ENCODE data around the gene FBXO47. TPM values are rescaled to one million over a fixed set of nuclear protein-coding genes. Genes with fewer than 3 reads are reported as not detected.
A peak's percentile ranks its signal among the peaks of the same experiment; 100 is the strongest.

FBXO47 gene
- total RNA-seq, 1 donor from 2014 or later = not detected

DNA sequence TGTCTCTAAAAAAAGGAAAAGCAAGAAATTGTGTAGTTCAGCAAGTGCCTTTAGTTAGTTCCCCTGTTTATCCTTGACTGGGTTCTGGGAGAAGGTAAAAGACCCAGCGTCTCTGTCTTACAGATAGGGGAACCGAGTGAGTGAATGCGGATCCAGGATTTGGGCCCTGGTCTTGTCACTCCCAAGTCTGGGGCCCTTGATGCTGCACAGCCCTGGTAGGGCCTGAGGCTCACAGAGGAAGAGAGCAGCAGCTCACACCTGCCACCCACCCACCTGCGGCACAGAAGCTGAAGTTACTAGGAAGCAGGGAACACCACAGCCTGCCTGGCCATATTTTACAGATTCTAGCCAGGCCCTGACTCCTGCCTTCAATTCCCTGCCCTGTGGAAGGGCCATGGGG lies 75.1 kb downstream of the FBXO47 start:
- ATAC-seq (ENCODE audit: low read depth) (peak; percentile 45), DNase-seq (no peak)
- Mint-ChIP-seq H3K4me3 (no peak overlapping the region), H3K36me3 (ENCODE audit: low read depth) (peaks cover 75% of the 10 kb centered on the region), H3K27me3 (no peaks in the 10 kb centered on the region), H3K4me1 (peaks cover 16% of the 10 kb centered on the region), H3K9me3 (no peaks in the 10 kb centered on the region), H3K27ac (peak overlapping the region; percentile 77)
- POLR2A ChIA-PET = interaction anchor here (0.5 to 1.6 kb wide), 5 partner anchors 10 to 39 kb away, joined by 3 to 7 read pairs (median 6); partner anchors contain the start of gene RPL23
- CTCF ChIA-PET = interaction anchor here (1.2 kb wide), 1 partner anchor 22 kb away, joined by 4 read pairs; the partner anchor contains the start of gene LASP1
- intact Hi-C loops (cut with micrococcal nuclease) = no loop called here
- TF ChIP-seq, protein P1, sequence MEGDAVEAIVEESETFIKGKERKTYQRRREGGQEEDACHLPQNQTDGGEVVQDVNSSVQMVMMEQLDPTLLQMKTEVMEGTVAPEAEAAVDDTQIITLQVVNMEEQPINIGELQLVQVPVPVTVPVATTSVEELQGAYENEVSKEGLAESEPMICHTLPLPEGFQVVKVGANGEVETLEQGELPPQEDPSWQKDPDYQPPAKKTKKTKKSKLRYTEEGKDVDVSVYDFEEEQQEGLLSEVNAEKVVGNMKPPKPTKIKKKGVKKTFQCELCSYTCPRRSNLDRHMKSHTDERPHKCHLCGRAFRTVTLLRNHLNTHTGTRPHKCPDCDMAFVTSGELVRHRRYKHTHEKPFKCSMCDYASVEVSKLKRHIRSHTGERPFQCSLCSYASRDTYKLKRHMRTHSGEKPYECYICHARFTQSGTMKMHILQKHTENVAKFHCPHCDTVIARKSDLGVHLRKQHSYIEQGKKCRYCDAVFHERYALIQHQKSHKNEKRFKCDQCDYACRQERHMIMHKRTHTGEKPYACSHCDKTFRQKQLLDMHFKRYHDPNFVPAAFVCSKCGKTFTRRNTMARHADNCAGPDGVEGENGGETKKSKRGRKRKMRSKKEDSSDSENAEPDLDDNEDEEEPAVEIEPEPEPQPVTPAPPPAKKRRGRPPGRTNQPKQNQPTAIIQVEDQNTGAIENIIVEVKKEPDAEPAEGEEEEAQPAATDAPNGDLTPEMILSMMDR (IDR thresholded peaks at IDR 0.05) = no peak

DNA sequence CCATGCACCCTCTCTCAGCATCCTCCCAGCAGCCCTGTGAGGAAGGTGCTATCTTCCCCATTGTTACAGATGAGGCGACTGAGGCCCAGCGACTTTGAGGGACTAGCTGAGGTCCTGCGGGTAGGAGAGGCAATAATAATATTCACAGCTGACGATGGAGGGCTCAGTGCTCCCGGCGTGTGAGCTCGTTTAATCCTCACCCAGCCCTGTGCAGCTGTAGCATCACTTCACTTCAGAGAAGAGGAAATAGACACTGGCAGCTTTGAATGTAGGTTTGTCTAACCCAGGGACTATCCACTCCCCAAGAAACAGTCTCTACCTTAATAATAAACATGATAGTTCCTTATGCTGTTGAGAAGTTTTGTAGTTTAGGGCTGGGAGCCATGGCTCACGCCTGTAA lies 75.8 kb downstream of the FBXO47 start:
- CTCF ChIA-PET = interaction anchor here (1.2 kb wide), 1 partner anchor 22 kb away, joined by 4 read pairs; the partner anchor contains the start of gene LASP1
- Mint-ChIP-seq H3K27me3 (no peaks in the 10 kb centered on the region), H3K36me3 (ENCODE audit: low read depth) (peaks cover 77% of the 10 kb centered on the region), H3K4me3 (no peak overlapping the region), H3K9me3 (no peaks in the 10 kb centered on the region), H3K27ac (peak overlapping the region; percentile 77), H3K4me1 (peaks cover 18% of the 10 kb centered on the region)
- DNase-seq (no peak), ATAC-seq (ENCODE audit: low read depth) (peak; percentile 40)
- TF ChIP-seq, protein P1 (IDR thresholded peaks at IDR 0.05) = no peak
- POLR2A ChIA-PET = interaction anchor here (0.5 to 1.6 kb wide), 7 partner anchors 11 to 309 kb away, joined by 3 to 7 read pairs (median 6); partner anchors contain the start of genes LASP1, RPL19 and RPL23
- intact Hi-C loops (cut with micrococcal nuclease) = no loop called here

DNA sequence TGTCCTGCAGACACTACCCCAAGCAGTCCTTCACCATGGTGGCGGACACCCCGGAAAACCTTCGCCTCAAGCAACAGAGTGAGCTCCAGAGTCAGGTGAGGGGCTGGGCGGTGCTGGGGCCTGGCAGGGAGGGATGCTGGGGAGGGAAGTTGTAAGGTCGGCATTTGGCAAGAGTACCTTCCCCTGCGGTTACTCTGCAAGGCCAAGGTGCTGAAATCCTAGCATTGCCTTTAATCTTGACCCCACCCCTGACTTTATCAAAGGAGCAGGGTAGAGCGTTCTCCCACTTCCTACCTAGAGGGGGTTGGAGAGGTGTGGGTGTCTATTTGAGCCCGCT lies 76.8 kb downstream of the FBXO47 start:
- TF ChIP-seq, protein P1 (IDR thresholded peaks at IDR 0.05) = no peak
- ATAC-seq (ENCODE audit: low read depth) = no peak
- H3K27me3 Mint-ChIP-seq = no peaks in the 10 kb centered on the region
- no peak overlapping the region for H3K27ac Mint-ChIP-seq
- ChIA-PET POLR2A (no interaction called here), CTCF (no interaction called here)
- no peak for DNase-seq
- intact Hi-C loops (cut with micrococcal nuclease) = no loop called here
- no peak overlapping the region for H3K4me3 Mint-ChIP-seq
- peaks cover 28% of the 10 kb centered on the region for H3K4me1 Mint-ChIP-seq
- H3K36me3 Mint-ChIP-seq (ENCODE audit: low read depth) = peaks cover 77% of the 10 kb centered on the region
- no peaks in the 10 kb centered on the region for H3K9me3 Mint-ChIP-seq

DNA sequence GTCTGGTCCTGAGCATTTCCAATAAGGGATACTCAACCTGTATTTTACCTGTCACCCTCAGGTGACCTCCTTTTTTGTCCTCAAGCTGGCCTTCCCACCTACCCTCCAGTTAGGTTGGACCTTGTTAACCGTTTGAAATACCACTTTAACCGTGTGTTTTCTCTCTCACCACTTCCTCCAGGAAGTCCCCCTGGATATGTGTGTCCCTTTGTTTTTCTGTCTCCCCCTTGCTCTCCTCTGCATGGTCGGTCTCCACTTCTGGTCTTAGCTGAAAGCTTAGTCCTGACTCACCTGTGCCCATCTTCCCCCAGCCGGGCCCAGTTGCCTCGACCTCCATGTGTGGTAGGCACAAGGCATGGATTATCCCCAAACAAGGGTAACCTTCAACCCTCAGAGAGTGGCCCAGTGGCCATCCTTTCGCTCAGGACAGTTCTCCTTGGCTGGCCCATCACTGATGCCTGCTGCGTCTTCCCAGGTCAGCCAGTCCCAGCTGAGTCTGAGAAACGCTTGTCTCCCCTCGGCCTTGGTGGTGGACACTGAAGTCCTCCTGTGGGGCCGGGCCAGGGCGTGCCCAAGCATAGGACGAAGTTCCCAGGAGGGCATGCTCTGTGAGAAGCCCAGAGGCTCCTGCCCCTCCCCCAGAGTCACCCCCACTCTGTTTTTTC lies 77.3 kb downstream of the FBXO47 start:
- H3K4me1 Mint-ChIP-seq = peaks cover 33% of the 10 kb centered on the region
- POLR2A ChIA-PET = interaction anchor here (0.6 kb wide), 1 partner anchor 21 kb away, joined by 3 read pairs; no protein-coding TSS in a partner anchor
- H3K36me3 Mint-ChIP-seq (ENCODE audit: low read depth) = peaks cover 82% of the 10 kb centered on the region
- TF ChIP-seq, protein P1 (IDR thresholded peaks at IDR 0.05) = no peak
- H3K9me3 Mint-ChIP-seq = no peaks in the 10 kb centered on the region
- intact Hi-C loops (cut with micrococcal nuclease) = no loop called here
- DNase-seq (no peak), ATAC-seq (ENCODE audit: low read depth) (no peak)
- H3K4me3 Mint-ChIP-seq = no peak overlapping the region
- CTCF ChIA-PET = no interaction called here
- peak overlapping the region; percentile 19 for H3K27ac Mint-ChIP-seq
- no peaks in the 10 kb centered on the region for H3K27me3 Mint-ChIP-seq

DNA sequence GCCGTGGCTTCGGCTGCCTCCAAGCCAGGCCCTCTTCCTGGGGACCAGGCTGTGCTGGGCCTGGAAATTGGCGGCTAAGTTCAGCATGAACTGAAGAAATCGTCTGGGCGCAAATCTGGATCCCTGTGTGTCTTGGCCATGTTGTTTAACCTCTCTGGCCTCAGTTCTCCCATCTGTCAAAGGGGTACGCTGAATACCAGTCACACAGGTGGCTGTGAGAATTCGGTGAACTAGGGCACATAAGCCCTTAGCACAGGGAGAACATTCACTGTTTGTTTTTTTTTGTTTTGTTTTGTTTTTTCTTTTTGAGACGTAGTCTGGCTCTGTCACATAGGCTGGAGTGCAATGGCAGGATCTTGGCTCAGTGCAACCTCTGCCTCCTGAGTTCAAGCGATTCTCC lies 78.4 kb downstream of the FBXO47 start:
- ChIA-PET POLR2A (interaction anchor here (0.9 kb wide), 1 partner anchor 11 kb away, joined by 3 read pairs; no protein-coding TSS in a partner anchor), CTCF (no interaction called here)
- Mint-ChIP-seq H3K36me3 (ENCODE audit: low read depth) (peaks cover 76% of the 10 kb centered on the region), H3K4me3 (no peak overlapping the region), H3K9me3 (no peaks in the 10 kb centered on the region), H3K4me1 (peaks cover 38% of the 10 kb centered on the region), H3K27me3 (no peaks in the 10 kb centered on the region), H3K27ac (no peak overlapping the region)
- intact Hi-C loops (cut with micrococcal nuclease) = no loop called here
- ATAC-seq (ENCODE audit: low read depth) (no peak), DNase-seq (no peak)
- TF ChIP-seq, protein P1 (IDR thresholded peaks at IDR 0.05) = no peak
